Activated CD4-positive, alpha-beta T cell treated with anti-CD3 and anti-CD28 coated beads for 1 hour (primary cell): Measurements from ENCODE around the gene SMCO1.
A peak's percentile ranks its signal among the peaks of the same experiment; 100 is the strongest.
"Not testable (repeated sequence)": the region's sequence is repeated elsewhere in the genome, so short reads cannot be mapped to it uniquely, and the experiment has no call there.

ENCODE experiments used
- DNase-seq: peaks from one replicate; pipeline ENCODE4 v3.0.0-alpha.2; 2020

The SMCO1 gene

GRCh38 chr3:196514913-196515621 is at the start of gene SMCO1:
Gene SMCO1, minus strand, starts transcription at chr3:196515346. Its CDS starts 137 bp downstream, at chr3:196515209.
- no peak for DNase-seq

DNA sequence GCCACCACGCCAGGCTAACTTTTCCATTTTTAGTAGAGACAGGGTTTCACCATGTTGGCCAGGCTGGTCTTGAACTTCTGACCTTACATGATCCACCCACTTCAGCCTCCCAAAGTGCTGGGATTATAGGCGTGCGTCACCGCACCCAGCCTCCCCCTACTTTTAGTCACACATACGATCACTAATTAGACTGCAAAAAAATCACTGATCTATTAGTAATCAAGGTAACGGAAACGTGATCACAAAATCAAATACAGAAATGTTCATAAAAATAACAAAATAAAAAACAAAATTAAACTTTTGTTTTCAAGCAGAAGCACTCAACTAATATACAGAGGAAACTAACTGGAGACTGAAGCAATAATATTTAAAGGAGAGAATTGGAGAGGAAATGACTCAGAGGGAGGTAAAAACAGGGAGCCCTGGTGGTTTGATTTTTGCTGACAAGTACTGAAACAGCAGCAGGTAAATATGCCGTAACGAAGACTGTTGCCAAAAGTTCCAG is 48.6 kb upstream of the SMCO1 start:
- DNase-seq: no peak

- DNase-seq: no peak
These were observed 44.7 kb upstream of the SMCO1 start for GRCh38 chr3:196559826-196560225.

- DNase-seq: no peak
These were observed 43.3 kb upstream of the SMCO1 start for GRCh38 chr3:196558476-196558875.

DNA sequence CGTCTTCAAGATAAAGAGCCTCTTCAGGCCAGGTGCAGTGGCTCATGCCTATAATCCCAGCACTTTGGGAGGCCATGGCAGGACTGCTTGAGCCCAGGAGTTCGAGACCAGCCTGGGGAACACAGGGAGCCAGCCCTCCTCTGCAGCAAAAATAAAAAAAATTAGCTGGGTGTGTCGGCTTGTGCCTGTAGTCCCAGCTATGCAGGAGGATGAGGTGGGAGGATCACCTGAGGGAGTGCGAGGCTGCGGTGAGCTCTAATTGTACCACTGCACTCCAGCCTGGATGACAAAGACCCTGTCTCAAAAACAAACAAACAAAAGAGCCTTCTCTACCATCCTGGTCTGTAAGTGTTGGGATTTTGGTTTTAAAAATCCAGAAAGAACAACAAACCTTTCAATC is 42.1 kb upstream of the SMCO1 start:
- DNase-seq: no peak

DNA sequence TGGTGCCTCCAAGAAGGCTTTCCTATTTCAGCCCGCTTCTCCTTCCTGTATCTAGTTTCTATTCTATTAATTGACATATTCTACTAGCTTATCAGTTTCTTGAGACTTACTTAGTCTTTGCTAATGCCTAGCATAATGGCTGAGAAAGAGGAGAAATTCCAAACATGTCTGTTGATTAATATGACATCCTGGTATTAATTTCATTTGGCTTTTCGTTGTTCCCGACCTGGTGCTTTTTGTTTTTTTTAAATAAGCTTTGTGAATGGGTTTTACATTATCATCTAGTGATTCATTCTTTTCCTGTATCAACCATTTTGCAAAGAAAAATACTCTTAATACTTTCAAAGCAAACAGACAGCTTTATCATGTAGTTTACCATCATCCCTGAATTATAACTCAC is 40.1 kb upstream of the SMCO1 start:
- no peak for DNase-seq

DNA sequence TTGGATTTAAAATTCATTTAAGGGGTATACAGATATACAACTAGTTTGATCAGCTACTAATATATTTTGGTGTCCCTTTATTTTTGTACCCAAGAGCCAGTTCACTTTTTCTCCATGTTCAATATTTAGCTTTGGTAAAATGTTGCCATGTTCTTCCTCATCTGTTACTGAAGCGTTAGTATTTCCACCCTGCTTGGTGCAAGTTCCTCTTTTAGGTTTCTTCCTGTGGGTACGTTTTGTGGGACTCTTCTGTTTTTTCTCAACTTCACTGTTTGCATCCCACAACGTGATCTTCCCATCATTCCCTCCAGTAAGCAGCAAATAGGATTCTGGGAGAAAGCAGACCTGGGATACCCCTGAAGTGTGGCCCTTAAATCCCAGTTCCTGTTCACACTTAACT is 39.1 kb upstream of the SMCO1 start:
- DNase-seq: no peak

DNA sequence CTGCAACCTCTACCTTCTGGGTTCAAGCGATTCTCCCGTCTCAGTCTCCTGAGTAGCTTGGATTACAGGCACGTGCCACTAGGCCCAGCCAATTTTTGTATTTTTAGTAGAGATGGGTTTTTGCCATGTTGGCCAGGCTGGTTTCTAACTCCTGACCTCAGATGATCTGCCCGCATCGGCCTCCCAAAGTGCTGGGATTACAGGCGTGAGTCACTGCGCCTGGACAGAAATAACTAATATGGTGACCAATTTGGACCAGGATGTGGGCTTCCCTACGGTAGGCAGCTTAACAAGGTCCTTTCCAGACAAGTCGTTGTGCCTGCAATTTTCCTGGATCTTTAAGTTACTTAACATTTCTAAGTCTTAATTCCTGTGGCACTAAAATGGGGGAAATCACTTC is 38.4 kb upstream of the SMCO1 start:
- no peak for DNase-seq

DNA sequence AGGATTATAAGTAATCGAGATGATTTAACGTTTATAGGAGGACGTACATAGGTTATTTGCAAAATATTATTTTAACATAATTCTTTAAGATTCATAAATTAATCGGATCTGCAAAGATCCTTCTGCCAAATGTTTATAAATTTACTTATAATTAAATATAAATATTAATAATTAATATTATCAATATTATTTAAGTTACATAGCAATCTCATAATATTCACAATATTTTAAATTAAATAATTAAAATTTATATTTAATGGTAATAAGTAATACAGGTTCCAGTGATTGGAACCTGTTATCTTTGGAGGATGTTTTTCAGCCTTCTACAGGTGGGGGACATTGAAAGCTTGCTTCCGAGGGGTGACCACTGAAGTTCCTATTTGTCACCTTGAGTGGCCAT is 37.1 kb upstream of the SMCO1 start:
- DNase-seq: no peak

DNA sequence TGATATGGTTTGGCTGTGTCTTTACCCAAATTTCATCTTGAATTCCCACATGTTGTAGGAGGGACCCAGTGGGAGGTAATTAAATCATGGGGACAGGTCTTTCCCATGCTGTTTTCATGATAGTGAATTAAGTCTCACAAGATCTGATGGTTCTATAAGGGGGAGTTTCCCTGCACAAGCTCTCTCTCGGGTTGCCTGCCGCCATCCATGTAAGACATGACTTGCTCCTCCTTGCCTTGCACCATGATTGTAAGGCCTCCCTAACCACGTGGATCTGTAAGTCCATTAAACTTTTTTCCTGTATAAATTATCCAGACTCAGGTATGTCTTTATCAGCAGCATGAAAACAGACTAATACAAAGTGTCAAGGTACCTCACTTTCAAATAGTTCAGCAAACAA is 35.0 kb upstream of the SMCO1 start:
- not testable (repeated sequence) for DNase-seq

- DNase-seq: not testable (repeated sequence)
These were observed 34.2 kb upstream of the SMCO1 start for GRCh38 chr3:196549312-196549711.

GRCh38 chr3:196547067-196547466 is 31.9 kb upstream of the SMCO1 start:
- DNase-seq: no peak

GRCh38 chr3:196546537-196546936 is 31.4 kb upstream of the SMCO1 start:
- no peak for DNase-seq

- DNase-seq: no peak
These were observed 29.4 kb upstream of the SMCO1 start for GRCh38 chr3:196544491-196544992.

DNA sequence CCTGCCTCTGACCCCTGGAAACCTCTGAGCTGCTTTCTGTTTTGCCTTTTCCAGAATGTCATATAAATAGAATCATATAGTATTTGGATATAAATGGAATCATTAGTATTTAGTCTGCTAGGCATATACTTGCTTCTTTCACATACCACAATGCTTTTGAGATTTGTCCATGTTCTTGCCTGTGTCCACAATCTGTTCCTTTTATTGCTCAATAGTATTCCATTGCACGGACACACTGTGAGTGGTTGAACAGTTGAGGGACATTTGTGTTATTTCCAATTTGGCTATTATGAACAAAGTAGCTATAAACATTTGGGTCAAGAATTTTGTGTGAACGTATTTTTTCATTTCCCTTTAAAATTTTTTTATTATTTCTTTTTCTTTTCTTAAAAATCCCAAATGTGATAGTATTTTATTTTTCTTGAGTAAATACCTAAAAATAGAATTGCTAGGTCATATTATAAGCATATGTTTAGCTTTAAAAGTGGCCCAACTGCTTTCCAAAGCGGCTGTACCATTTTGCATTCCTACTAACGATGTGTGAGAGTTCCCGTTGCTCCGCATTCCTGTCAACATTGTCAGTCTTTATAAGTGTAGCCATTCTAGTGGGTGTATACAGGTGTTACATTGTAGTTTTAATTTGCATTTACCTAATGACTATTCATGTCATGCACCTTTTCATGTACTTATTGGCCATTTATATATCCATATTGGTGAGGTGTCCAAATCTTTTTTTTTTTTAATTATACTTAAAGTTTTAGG is 26.7 kb upstream of the SMCO1 start:
- DNase-seq: no peak

DNA sequence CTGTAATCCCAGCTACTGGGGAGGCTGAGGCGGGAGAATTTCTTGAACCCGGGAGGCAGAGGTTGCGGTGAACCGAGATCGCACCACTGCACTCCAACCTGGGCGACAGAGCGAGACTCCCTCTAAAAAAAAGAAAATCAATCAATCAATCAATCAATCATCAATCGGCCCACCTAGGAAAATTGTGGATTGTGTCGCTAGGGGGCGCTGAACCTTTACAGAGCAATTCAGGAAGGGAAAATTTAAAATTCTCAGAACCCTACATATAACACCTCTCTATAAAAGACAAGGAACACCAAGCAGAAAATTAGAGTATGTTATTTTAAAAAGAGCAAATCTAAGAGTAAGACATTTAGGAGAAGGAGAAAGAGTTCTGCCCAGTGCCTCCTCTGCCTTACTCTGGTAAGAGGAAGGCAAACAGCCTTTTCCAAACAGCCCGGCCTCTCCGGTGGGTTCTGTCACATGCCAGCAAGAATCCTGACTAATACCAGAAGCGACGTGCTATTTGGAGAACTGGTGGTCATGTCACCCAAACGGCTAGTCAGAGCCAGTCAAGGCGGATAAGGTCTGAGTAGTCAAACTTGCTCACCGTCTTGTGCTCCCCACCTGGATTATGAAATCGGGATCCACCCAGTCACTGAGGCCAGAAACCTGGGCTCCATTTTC is 22.3 kb upstream of the SMCO1 start:
- DNase-seq: peak; percentile 43

- no peak for DNase-seq
These were observed 18.1 kb upstream of the SMCO1 start for GRCh38 chr3:196533260-196533681.

- no peak for DNase-seq
These were observed 16.3 kb upstream of the SMCO1 start for GRCh38 chr3:196531418-196531817.

GRCh38 chr3:196528639-196529233 is 13.6 kb upstream of the SMCO1 start:
- peak; percentile 65 for DNase-seq

- no peak for DNase-seq
These were observed 10.0 kb upstream of the SMCO1 start for GRCh38 chr3:196525141-196525540.

- no peak for DNase-seq
These were observed 9.4 kb upstream of the SMCO1 start for GRCh38 chr3:196524527-196524926.

DNA sequence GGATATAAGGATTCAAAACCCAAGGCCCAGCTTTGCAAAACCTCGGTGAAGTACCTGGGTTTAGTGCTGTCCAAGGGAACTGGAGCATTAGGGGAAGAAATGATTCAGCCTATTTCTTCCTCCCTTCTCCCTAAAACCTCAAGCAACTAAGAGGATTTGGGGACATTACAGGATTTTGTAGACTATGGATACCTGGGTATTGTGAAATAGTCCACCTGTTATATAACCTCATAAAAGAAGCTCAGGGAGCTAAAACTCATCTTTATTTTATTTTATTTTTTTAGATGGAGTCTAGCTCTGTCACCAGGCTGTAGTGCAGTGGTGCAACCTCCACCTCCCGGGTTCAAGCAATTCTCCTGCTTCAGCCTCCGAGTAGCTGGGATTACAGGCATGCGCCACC is 8.7 kb upstream of the SMCO1 start:
- no peak for DNase-seq

DNA sequence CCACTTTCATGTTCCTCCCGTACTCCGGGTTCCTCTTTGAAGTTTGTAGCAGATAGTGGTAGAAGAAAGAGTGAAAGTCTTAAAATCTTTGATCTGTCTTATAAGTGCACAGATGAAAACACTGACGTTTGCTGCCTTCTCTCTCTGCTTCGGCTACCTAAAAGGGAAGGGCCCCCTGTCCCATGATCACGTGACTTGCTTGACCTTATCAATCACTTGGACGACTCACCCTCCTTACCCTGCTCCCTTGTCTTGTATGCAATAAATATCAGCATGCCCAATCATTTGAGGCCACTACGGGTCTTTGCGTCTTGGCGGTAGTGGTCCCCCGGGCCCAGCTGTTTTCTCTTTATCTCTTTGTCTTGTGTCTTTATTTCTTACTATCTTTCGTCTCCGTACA is 6.1 kb upstream of the SMCO1 start:
- DNase-seq: not testable (repeated sequence)
